Trophoblast cell (in vitro differentiated cells and primary cell): ENCODE data around the gene INTS1.

Experiments
- DNase-seq, 2 donors: peaks; one replicate each; pipeline ENCODE4 v3.0.0-alpha.2; 2016
- H2AFZ ChIP-seq: 2 replicates; pipeline ENCODE4 v1.6.1; 2013; ENCODE audit warnings: low read length, moderate library complexity, mild to moderate bottlenecking; ENCODE audit not compliant: insufficient read depth, poor library complexity
- H2AK5ac ChIP-seq: 2 replicates; pipeline ENCODE4 v1.6.1; 2013; ENCODE audit warnings: mild to moderate bottlenecking, low read length
- H2BK120ac ChIP-seq: 2 replicates; pipeline ENCODE4 v1.6.1; 2013; ENCODE audit warnings: low read length, mild to moderate bottlenecking, moderate library complexity; ENCODE audit not compliant: insufficient read depth, poor library complexity
- H2BK12ac ChIP-seq: 2 replicates; pipeline ENCODE4 v1.6.1; 2013; ENCODE audit warnings: mild to moderate bottlenecking, low read length, moderate library complexity
- H2BK5ac ChIP-seq: 2 replicates; pipeline ENCODE4 v1.6.1; 2013; ENCODE audit warnings: low read length, low read depth, moderate library complexity, mild to moderate bottlenecking; ENCODE audit not compliant: poor library complexity
- H3K14ac ChIP-seq: 2 replicates; pipeline ENCODE4 v1.6.1; 2013; ENCODE audit warnings: mild to moderate bottlenecking, low read length
- H3K18ac ChIP-seq: 2 replicates; pipeline ENCODE4 v1.6.1; 2013; ENCODE audit warnings: mild to moderate bottlenecking, low read length
- H3K23ac ChIP-seq: 2 replicates; pipeline ENCODE4 v1.6.1; 2013; ENCODE audit warnings: low read length
- H3K27ac ChIP-seq: 2 replicates; pipeline ENCODE4 v1.5.1; 2013; ENCODE audit warnings: low read depth, mild to moderate bottlenecking, inconsistent platforms, low read length, moderate library complexity
- H3K27me3 ChIP-seq: 2 replicates; pipeline ENCODE4 v1.6.1; 2013; ENCODE audit warnings: inconsistent platforms, mild to moderate bottlenecking, low read length, moderate library complexity; ENCODE audit not compliant: insufficient read depth
- H3K36me3 ChIP-seq, 2 experiments: 1 replicate in 1 of 2; 2 replicates in 1 of 2; pipeline ENCODE4 v1.6.1; 2013; ENCODE audit warnings: low read length in 2 of 2, mild to moderate bottlenecking in 2 of 2, moderate library complexity in 1 of 2; ENCODE audit not compliant: insufficient read depth in 2 of 2, control insufficient read depth in 1 of 2
- H3K4ac ChIP-seq: 2 replicates; pipeline ENCODE4 v1.6.1; 2013; ENCODE audit warnings: low read depth, mild to moderate bottlenecking, low read length, moderate library complexity
- H3K4me1 ChIP-seq, 2 experiments: 1 replicate in 1 of 2; 2 replicates in 1 of 2; pipeline ENCODE4 v1.6.1; 2013; ENCODE audit warnings: low read length in 2 of 2, mild to moderate bottlenecking in 2 of 2, moderate library complexity in 1 of 2; ENCODE audit not compliant: insufficient read depth in 2 of 2, control insufficient read depth in 1 of 2
- H3K4me2 ChIP-seq: 2 replicates; pipeline ENCODE4 v1.6.1; 2013; ENCODE audit warnings: inconsistent platforms, mild to moderate bottlenecking, low read length, moderate library complexity
- H3K4me3 ChIP-seq: 2 replicates; pipeline ENCODE4 v1.5.1; 2013; ENCODE audit warnings: mild to moderate bottlenecking, low read depth, low read length, inconsistent platforms
- H3K79me1 ChIP-seq: one replicate; pipeline ENCODE4 v1.6.1; 2013; ENCODE audit warnings: low read length
- H3K79me2 ChIP-seq: 2 replicates; pipeline ENCODE4 v1.6.1; 2013; ENCODE audit warnings: low read length, mild to moderate bottlenecking; ENCODE audit not compliant: control insufficient read depth, insufficient read depth, poor library complexity
- H3K9ac ChIP-seq: 2 replicates; pipeline ENCODE4 v1.6.1; 2013; ENCODE audit warnings: mild to moderate bottlenecking, low read length
- H3K9me3 ChIP-seq: 2 replicates; pipeline ENCODE4 v1.6.1; 2013; ENCODE audit warnings: low read depth, mild to moderate bottlenecking, control low read depth, inconsistent platforms, low read length; ENCODE audit not compliant: insufficient read depth
- H4K12ac ChIP-seq: 2 replicates; pipeline ENCODE4 v1.6.1; 2013; ENCODE audit warnings: low read depth, mild to moderate bottlenecking, low read length, moderate library complexity
- H4K8ac ChIP-seq: 2 replicates; pipeline ENCODE4 v1.6.1; 2013; ENCODE audit warnings: low read depth, mild to moderate bottlenecking, low read length, moderate library complexity
- H4K91ac ChIP-seq: one replicate; pipeline ENCODE4 v1.6.1; 2013; ENCODE audit warnings: low read depth, mild to moderate bottlenecking, low read length, moderate library complexity
- WGBS: extraction: QIAGEN DNeasy Blood & Tissue Kit; methylation state at CpG from one replicate; pipeline ENCODE4 v1.1.7; 2013; ENCODE audit warnings: missing lambda C conversion rate; ENCODE audit not compliant: insufficient read length, insufficient coverage; ENCODE audit errors: extremely low coverage; 5-methylcytosine and 5-hydroxymethylcytosine counted together

Gene INTS1

GRCh38 chr7:1459512-1459892, 44.7 kb downstream of the INTS1 start:
- Histone ChIP-seq H3K27me3 (no peaks in the 10 kb centered on the region), H3K4me3 (no peak overlapping the region), H3K36me3 (no peaks in the 10 kb centered on the region), H3K18ac (no peak overlapping the region), H4K12ac (no peak overlapping the region), H2BK5ac (no peak overlapping the region), H3K27ac (no peak overlapping the region), H3K79me2 (peaks cover 11% of the 10 kb centered on the region), H2AFZ (no peak overlapping the region), H4K8ac (no peak overlapping the region), H3K14ac (no peak overlapping the region), H3K79me1 (peaks cover 20% of the 10 kb centered on the region), H2BK12ac (no peak overlapping the region), H3K23ac (no peak overlapping the region), H2BK120ac (no peak overlapping the region), H3K4ac (no peak overlapping the region), H3K9me3 (peaks cover 2% of the 10 kb centered on the region), H2AK5ac (no peak overlapping the region), H4K91ac (no peak overlapping the region), H3K4me1 (peaks cover 35 to 49% of the 10 kb centered on the region in 2 experiments), H3K4me2 (no peak overlapping the region), H3K9ac (no peak overlapping the region)
- peak; percentile 99 for DNase-seq
- no CpG with 5 or more reads among the region's 35 CpGs for WGBS

GRCh38 chr7:1458683-1459511, 45.3 kb downstream of the INTS1 start, which contains the start of gene MICALL2:
Gene MICALL2, minus strand, starts transcription at chr7:1459470. Its CDS starts 144 bp downstream, at chr7:1459326.
- Histone ChIP-seq H3K27me3 (no peaks in the 10 kb centered on the region), H3K18ac (peak within 1 kb of the TSS; percentile 72), H3K14ac (peak within 1 kb of the TSS; percentile 41), H4K8ac (peak within 1 kb of the TSS; percentile 83), H3K4me3 (peak within 1 kb of the TSS; percentile 80), H3K4me2 (peak within 1 kb of the TSS; percentile 86), H3K4ac (peak within 1 kb of the TSS; percentile 42), H3K9ac (peak within 1 kb of the TSS; percentile 73), H3K79me1 (peaks cover 24% of the 10 kb centered on the region), H2AFZ (peak within 1 kb of the TSS; percentile 41), H3K9me3 (peaks cover 2% of the 10 kb centered on the region), H2BK12ac (peak within 1 kb of the TSS; percentile 21), H3K36me3 (no peaks in the 10 kb centered on the region), H3K79me2 (peaks cover 11% of the 10 kb centered on the region), H3K23ac (no peak within 1 kb of the TSS), H2AK5ac (peak within 1 kb of the TSS; percentile 13), H2BK5ac (peak within 1 kb of the TSS; percentile 3), H4K91ac (peak within 1 kb of the TSS; percentile 79), H4K12ac (peak within 1 kb of the TSS; percentile 67), H3K27ac (peak within 1 kb of the TSS; percentile 24), H3K4me1 (peaks cover 41 to 54% of the 10 kb centered on the region in 2 experiments), H2BK120ac (peak within 1 kb of the TSS; percentile 8)
- peak; percentile 80 to 81 for DNase-seq
- no CpG with 5 or more reads among the region's 69 CpGs for WGBS

GRCh38 chr7:1457949-1458682, 46.1 kb downstream of the INTS1 start:
- H3K14ac ChIP-seq: peak overlapping the region; percentile 6
- peak overlapping the region; percentile 73 for H3K9ac ChIP-seq
- peaks cover 24% of the 10 kb centered on the region for H3K79me1 ChIP-seq
- peak overlapping the region; percentile 86 for H3K4me2 ChIP-seq
- no peaks in the 10 kb centered on the region for H3K36me3 ChIP-seq
- H2BK12ac ChIP-seq: peak overlapping the region; percentile 9
- no peak overlapping the region for H2BK5ac ChIP-seq
- no peak overlapping the region for H4K8ac ChIP-seq
- DNase-seq: no peak
- peaks cover 11% of the 10 kb centered on the region for H3K79me2 ChIP-seq
- H3K23ac ChIP-seq: no peak overlapping the region
- H4K12ac ChIP-seq: no peak overlapping the region
- H4K91ac ChIP-seq: peak overlapping the region; percentile 38
- no peaks in the 10 kb centered on the region for H3K27me3 ChIP-seq
- peak overlapping the region; percentile 9 for H3K4ac ChIP-seq
- peaks cover 2% of the 10 kb centered on the region for H3K9me3 ChIP-seq
- peak overlapping the region; percentile 80 for H3K4me3 ChIP-seq
- H2AFZ ChIP-seq: no peak overlapping the region
- H2AK5ac ChIP-seq: no peak overlapping the region
- H3K27ac ChIP-seq: no peak overlapping the region
- no peak overlapping the region for H3K18ac ChIP-seq
- peaks cover 48 to 58% of the 10 kb centered on the region in 2 experiments for H3K4me1 ChIP-seq
- no CpG with 5 or more reads among the region's 23 CpGs for WGBS
- H2BK120ac ChIP-seq: peak overlapping the region; percentile 8

GRCh38 chr7:1457059-1457948, 46.9 kb downstream of the INTS1 start:
- DNase-seq: no peak
- no peak overlapping the region for H2AFZ ChIP-seq

More at GRCh38 chr7:1457059-1457948, 46.9 kb downstream of the INTS1 start:
- Histone ChIP-seq H3K9ac (no peak overlapping the region), H3K4me1 (peaks cover 56 to 64% of the 10 kb centered on the region in 2 experiments), H3K27me3 (no peaks in the 10 kb centered on the region), H3K36me3 (no peaks in the 10 kb centered on the region), H2BK12ac (no peak overlapping the region), H4K91ac (peak overlapping the region; percentile 17), H3K4ac (no peak overlapping the region), H3K18ac (no peak overlapping the region), H3K79me2 (peaks cover 13% of the 10 kb centered on the region), H2AK5ac (no peak overlapping the region), H4K12ac (no peak overlapping the region), H3K27ac (no peak overlapping the region), H3K4me2 (peak overlapping the region; percentile 10), H2BK5ac (no peak overlapping the region), H2BK120ac (no peak overlapping the region), H3K23ac (no peak overlapping the region), H3K9me3 (peaks cover 2% of the 10 kb centered on the region), H4K8ac (no peak overlapping the region), H3K4me3 (no peak overlapping the region), H3K14ac (no peak overlapping the region), H3K79me1 (peaks cover 28% of the 10 kb centered on the region)
- WGBS: no CpG with 5 or more reads among the region's 18 CpGs
